B cell (primary cell): Measurements from ENCODE around the gene COL4A1.

Source experiments
- EZH2 ChIP-seq: IDR thresholded peaks from 2 replicates; pipeline ENCODE4 v1.6.1; 2012; ENCODE audit warnings: borderline replicate concordance, low read depth, mild to moderate bottlenecking, moderate library complexity, low read length; ENCODE audit not compliant: insufficient read depth, poor library complexity, severe bottlenecking
- TF ChIP-seq, protein P1 (sequence below): fragments of 200-600 bp; IDR thresholded peaks from one replicate; pipeline ENCODE4 v1.8.0; 2022; ENCODE audit warnings: antibody characterized with exemption, mild to moderate bottlenecking

DNA sequence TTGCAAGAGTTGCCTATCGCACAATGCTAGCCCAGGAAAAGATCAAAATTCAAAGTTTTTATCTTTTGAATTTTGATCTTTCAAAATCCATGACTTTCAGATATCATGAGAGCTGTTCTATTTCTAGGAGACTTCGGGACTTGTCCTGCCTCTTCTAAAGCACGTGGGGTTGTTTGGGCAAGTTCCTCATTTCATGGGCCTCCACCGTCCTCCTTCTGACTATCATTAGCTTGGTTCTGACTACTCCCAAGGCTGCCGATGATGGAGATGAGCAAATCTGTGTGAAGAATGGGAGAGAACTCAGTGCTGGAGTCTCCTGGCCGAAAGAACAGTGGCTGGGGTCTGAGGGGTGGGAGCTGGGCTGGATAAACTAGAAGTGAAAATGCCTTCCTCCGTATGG, 86.5 kb downstream of the COL4A1 start:
- TF ChIP-seq, protein P1, sequence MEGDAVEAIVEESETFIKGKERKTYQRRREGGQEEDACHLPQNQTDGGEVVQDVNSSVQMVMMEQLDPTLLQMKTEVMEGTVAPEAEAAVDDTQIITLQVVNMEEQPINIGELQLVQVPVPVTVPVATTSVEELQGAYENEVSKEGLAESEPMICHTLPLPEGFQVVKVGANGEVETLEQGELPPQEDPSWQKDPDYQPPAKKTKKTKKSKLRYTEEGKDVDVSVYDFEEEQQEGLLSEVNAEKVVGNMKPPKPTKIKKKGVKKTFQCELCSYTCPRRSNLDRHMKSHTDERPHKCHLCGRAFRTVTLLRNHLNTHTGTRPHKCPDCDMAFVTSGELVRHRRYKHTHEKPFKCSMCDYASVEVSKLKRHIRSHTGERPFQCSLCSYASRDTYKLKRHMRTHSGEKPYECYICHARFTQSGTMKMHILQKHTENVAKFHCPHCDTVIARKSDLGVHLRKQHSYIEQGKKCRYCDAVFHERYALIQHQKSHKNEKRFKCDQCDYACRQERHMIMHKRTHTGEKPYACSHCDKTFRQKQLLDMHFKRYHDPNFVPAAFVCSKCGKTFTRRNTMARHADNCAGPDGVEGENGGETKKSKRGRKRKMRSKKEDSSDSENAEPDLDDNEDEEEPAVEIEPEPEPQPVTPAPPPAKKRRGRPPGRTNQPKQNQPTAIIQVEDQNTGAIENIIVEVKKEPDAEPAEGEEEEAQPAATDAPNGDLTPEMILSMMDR = no peak
- no peak for TF ChIP-seq EZH2
